ENCODE measurements around the gene CPNE8. TPM values are rescaled to one million over a fixed set of nuclear protein-coding genes. Genes with fewer than 3 reads are reported as not detected.

CPNE8 gene
- polyA plus RNA-seq, 1 donor (not counting 4 experiments of a cell fraction or from before 2014, with no cell fraction given): 25.7 TPM

- no peaks in the 10 kb centered on the region for H4K20me1 ChIP-seq (ENCODE audit: control insufficient read depth, extremely low read depth, insufficient read depth, low read length)
- H3K9me3 ChIP-seq (ENCODE audit: control insufficient read depth, low read depth, low read length): no peaks in the 10 kb centered on the region
- dilution Hi-C loops (cut with MboI; ENCODE audit: extremely low pct_ligation_motif_present, low sequenced_read_pairs): no loop called here
- H3K4me3 ChIP-seq (ENCODE audit: control insufficient read depth in 2 of 3, extremely low read depth in 1 of 3, insufficient read depth in 2 of 3, low read depth in 1 of 3, low read length in 3 of 3): no peak overlapping the region
- no peak overlapping the region for H3K27ac ChIP-seq (ENCODE audit: control insufficient read depth, insufficient read depth, low read length)
- no peaks in the 10 kb centered on the region for H3K9me1 ChIP-seq (ENCODE audit: control insufficient read depth, extremely low read depth, insufficient read depth, low read length)
- DNase-seq (ENCODE audit: low read depth, low spot score) (no peak), FAIRE-seq (no peak)
- no peaks in the 10 kb centered on the region for H3K4me1 ChIP-seq (ENCODE audit: control insufficient read depth, extremely low read depth, insufficient read depth, low read length)
- no peaks in the 10 kb centered on the region for H3K36me3 ChIP-seq (ENCODE audit: control insufficient read depth in 2 of 2, extremely low read depth in 1 of 2, insufficient read depth in 2 of 2, low read length in 2 of 2)
- H3K27me3 ChIP-seq (ENCODE audit: control insufficient read depth, extremely low read depth, insufficient read depth, low read length): no peaks in the 10 kb centered on the region
- H3K4me2 ChIP-seq (ENCODE audit: control insufficient read depth, extremely low read depth, insufficient read depth, low read depth, low read length): no peak overlapping the region
- H2AFZ ChIP-seq (ENCODE audit: control insufficient read depth, low read length): no peak overlapping the region
- no peak overlapping the region for H3K9ac ChIP-seq (ENCODE audit: control insufficient read depth, extremely low read depth, insufficient read depth, low read length)
- no peak for TF ChIP-seq EZH2 (IDR thresholded peaks at IDR 0.05; ENCODE audit: low read length)
- TF ChIP-seq, protein P1, sequence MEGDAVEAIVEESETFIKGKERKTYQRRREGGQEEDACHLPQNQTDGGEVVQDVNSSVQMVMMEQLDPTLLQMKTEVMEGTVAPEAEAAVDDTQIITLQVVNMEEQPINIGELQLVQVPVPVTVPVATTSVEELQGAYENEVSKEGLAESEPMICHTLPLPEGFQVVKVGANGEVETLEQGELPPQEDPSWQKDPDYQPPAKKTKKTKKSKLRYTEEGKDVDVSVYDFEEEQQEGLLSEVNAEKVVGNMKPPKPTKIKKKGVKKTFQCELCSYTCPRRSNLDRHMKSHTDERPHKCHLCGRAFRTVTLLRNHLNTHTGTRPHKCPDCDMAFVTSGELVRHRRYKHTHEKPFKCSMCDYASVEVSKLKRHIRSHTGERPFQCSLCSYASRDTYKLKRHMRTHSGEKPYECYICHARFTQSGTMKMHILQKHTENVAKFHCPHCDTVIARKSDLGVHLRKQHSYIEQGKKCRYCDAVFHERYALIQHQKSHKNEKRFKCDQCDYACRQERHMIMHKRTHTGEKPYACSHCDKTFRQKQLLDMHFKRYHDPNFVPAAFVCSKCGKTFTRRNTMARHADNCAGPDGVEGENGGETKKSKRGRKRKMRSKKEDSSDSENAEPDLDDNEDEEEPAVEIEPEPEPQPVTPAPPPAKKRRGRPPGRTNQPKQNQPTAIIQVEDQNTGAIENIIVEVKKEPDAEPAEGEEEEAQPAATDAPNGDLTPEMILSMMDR (optimal IDR thresholded peaks at IDR 0.05 in 1 of 3, IDR thresholded peaks at IDR 0.05 in 1 of 3, conservative IDR thresholded peaks at IDR 0.05 in 1 of 3; ENCODE audit: extremely low read depth in 1 of 3, insufficient read depth in 2 of 3, low read length in 3 of 3): no peak
- no peaks in the 10 kb centered on the region for H3K79me2 ChIP-seq (ENCODE audit: control insufficient read depth, insufficient read depth, low read length)
Measured at GRCh38 chr12:38610808-38611350, 294.5 kb downstream of the CPNE8 start.

DNA sequence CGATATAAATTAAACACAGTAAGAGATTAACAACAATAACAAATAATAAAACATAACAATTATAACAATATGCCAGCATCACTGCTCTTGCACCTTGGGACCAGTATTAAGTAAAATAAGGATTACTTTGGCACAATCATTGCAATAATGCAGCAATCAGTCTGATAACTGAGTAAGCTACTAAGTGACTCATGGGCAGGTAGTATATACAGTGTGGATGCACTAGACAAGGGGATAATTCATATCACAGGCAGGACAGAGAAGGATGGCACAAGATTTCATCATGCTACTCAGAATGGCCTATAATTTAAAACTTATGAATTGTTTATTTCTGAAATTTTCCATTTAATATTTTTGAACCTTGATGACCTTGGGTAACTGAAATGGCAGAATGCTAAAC lies 298.1 kb downstream of the CPNE8 start:
- no peaks in the 10 kb centered on the region for H3K79me2 ChIP-seq (ENCODE audit: control insufficient read depth, insufficient read depth, low read length)
- H3K9ac ChIP-seq (ENCODE audit: control insufficient read depth, extremely low read depth, insufficient read depth, low read length): no peak overlapping the region
- no peak for FAIRE-seq
- no peaks in the 10 kb centered on the region for H3K9me3 ChIP-seq (ENCODE audit: control insufficient read depth, low read depth, low read length)
- TF ChIP-seq, protein P1 (optimal IDR thresholded peaks at IDR 0.05 in 1 of 3, IDR thresholded peaks at IDR 0.05 in 1 of 3, conservative IDR thresholded peaks at IDR 0.05 in 1 of 3; ENCODE audit: extremely low read depth in 1 of 3, insufficient read depth in 2 of 3, low read length in 3 of 3): no peak
- TF ChIP-seq EZH2 (IDR thresholded peaks at IDR 0.05; ENCODE audit: low read length): no peak
- H3K36me3 ChIP-seq (ENCODE audit: control insufficient read depth in 2 of 2, extremely low read depth in 1 of 2, insufficient read depth in 2 of 2, low read length in 2 of 2): no peaks in the 10 kb centered on the region
- H3K27me3 ChIP-seq (ENCODE audit: control insufficient read depth, extremely low read depth, insufficient read depth, low read length): no peaks in the 10 kb centered on the region
- no peak overlapping the region for H3K27ac ChIP-seq (ENCODE audit: control insufficient read depth, insufficient read depth, low read length)
- H3K4me2 ChIP-seq (ENCODE audit: control insufficient read depth, extremely low read depth, insufficient read depth, low read depth, low read length): no peak overlapping the region
- dilution Hi-C loops (cut with MboI; ENCODE audit: extremely low pct_ligation_motif_present, low sequenced_read_pairs): no loop called here
- no peak overlapping the region for H3K4me3 ChIP-seq (ENCODE audit: control insufficient read depth in 2 of 3, extremely low read depth in 1 of 3, insufficient read depth in 2 of 3, low read depth in 1 of 3, low read length in 3 of 3)
- no peak overlapping the region for H2AFZ ChIP-seq (ENCODE audit: control insufficient read depth, low read length)
- H4K20me1 ChIP-seq (ENCODE audit: control insufficient read depth, extremely low read depth, insufficient read depth, low read length): no peaks in the 10 kb centered on the region
- no peaks in the 10 kb centered on the region for H3K4me1 ChIP-seq (ENCODE audit: control insufficient read depth, extremely low read depth, insufficient read depth, low read length)
- H3K9me1 ChIP-seq (ENCODE audit: control insufficient read depth, extremely low read depth, insufficient read depth, low read length): no peaks in the 10 kb centered on the region
- DNase-seq (ENCODE audit: low read depth, low spot score): no peak
